K562 (cell line): ENCODE data around the gene YTHDF1.

Source experiments
- CBFB ChIP-seq: sonication (generic); formaldehyde crosslinking; IDR thresholded peaks from 2 replicates; pipeline ENCODE4 v1.4.0; 2020; ENCODE audit warnings: mild to moderate bottlenecking, missing genetic modification reagents
- CC2D1A ChIP-seq: fragments of 450-650 bp; IDR thresholded peaks from 2 replicates; pipeline ENCODE4 v1.6.1; 2017; ENCODE audit warnings: mild to moderate bottlenecking
- CREB1 ChIP-seq, 2 experiments: sonication (generic) in 1 of 2; formaldehyde crosslinking in 1 of 2; IDR thresholded peaks; 2 replicates each; pipeline versions ENCODE4 v1.6.1 to v1.8.0; 2012 to 2022; ENCODE audit warnings: inconsistent platforms in 1 of 2, mild to moderate bottlenecking in 1 of 2, missing genetic modification reagents in 1 of 2, moderate library complexity in 1 of 2
- MEF2A ChIP-seq: IDR thresholded peaks from 2 replicates; pipeline ENCODE4 v1.6.1; 2011; ENCODE audit warnings: low read depth, mild to moderate bottlenecking, low read length, moderate library complexity; ENCODE audit not compliant: control insufficient read depth
- SIN3A ChIP-seq, 2 experiments: fragments of 150-350 bp in 1 of 2; IDR thresholded peaks; 2 replicates each; pipeline ENCODE4 v1.6.1; 2011 to 2016; ENCODE audit warnings: borderline replicate concordance in 2 of 2, low read depth in 2 of 2, low read length in 2 of 2, mild to moderate bottlenecking in 2 of 2, moderate library complexity in 2 of 2; ENCODE audit not compliant: control insufficient read depth in 1 of 2
- TF ChIP-seq, protein P1 (sequence below): sonication (generic); formaldehyde crosslinking; IDR thresholded peaks from 2 replicates; pipeline ENCODE4 v1.5.0; 2020; ENCODE audit warnings: missing genetic modification reagents

DNA sequence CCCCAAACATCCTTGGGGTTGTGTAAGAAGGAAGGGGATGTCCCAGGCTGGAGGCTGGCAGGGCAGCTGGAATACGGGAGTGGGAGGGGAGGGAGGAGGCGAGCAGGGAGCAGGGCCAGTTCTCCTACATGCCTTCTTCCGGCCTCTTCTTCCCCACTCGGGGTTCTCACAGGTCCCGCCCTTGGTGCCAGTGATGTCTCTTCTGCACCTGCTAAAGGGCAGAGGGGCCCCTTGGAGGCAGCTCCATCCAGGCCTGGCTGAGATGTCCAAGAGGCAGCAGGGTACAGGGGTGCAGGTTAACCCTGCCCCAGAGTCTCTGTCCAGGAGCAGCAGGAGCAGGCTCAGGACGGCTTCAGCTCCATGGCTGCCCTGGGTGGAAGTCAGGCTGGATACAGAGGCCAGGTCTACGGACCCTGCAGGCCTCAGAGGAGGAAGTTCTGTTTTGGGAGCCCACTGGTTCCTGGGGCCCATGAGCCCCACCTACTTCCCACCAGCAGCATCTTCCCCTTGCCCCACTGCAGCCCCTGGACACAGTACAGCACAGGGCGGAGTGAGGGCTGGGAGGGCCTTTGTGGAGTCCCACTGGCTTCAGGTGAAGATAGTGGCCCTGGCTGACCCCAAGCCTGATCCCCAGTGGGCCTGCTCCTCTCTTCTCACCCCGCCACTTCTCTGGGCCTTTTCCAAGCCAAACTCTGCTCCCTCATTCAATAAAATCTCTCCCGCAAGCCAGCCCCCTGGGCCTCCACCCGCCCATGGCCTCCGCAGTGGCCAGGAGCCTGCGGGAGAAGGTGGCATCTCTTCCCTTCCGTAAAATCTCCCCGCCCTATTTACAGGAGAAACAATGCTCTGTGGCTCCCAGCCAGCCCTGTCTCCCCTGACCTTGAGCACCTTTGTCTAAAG is 60.4 kb downstream of the YTHDF1 start:
- TF ChIP-seq CBFB (CRISPR knock-in tag) = no peak
- TF ChIP-seq CREB1 (IDR thresholded peaks at IDR 0.05) = no peak
- TF ChIP-seq CREB1 (CRISPR knock-in tag; IDR thresholded peaks at IDR 0.05) = no peak
- no peak for TF ChIP-seq MEF2A
- no peak for TF ChIP-seq CC2D1A
- TF ChIP-seq, protein P1, sequence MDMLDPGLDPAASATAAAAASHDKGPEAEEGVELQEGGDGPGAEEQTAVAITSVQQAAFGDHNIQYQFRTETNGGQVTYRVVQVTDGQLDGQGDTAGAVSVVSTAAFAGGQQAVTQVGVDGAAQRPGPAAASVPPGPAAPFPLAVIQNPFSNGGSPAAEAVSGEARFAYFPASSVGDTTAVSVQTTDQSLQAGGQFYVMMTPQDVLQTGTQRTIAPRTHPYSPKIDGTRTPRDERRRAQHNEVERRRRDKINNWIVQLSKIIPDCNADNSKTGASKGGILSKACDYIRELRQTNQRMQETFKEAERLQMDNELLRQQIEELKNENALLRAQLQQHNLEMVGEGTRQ (CRISPR knock-in tag) = no peak
- TF ChIP-seq SIN3A (IDR thresholded peaks at IDR 0.05; ENCODE audit: borderline replicate concordance in 2 of 2, control insufficient read depth in 1 of 2, low read depth in 2 of 2, low read length in 2 of 2) = no peak
